ENCODE data around the gene CCL25.
"Not testable (repeated sequence)": the region's sequence is repeated elsewhere in the genome, so short reads cannot be mapped to it uniquely, and the experiment has no call there.

The CCL25 gene

DNA sequence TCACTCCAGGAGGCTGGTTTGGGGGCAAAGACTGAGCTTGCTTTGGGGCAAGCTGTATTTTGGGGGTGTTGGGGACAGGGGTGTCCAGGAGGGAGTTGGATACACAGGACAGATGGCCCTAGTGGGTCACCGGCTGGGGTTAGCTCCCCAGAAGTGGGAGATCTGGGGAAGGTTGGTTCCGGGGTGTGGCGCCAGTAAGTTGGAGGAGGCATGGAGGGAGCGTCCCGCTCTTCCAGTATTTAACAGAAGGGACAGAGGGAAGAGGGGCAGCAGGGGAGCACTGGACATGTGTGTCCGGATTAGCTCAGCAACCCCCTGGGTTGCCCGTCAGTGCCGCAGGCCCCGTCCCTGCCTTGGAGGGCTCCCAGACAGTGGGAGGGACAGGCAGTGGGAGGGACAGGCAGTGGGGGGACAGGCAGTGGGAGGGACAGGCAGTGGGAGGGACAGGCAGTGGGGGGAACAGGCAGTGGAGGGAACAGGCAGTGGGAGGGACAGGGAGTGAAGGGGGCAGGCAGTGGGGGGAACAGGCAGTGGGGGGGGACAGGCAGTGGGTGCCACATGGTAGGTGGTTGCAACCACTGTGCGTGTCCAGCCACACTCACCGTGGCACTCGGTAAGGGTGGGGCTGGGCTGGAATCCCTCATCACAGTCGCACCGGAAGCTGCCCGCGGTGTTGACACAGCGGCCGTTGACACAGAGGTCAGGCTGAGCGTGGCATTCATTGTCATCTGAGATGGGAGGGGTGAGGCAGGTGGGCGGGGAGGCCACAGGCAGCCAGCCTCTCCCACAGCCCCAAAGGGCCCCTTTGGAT, 33.2 kb downstream of the CCL25 start:
- DNase-seq (ENCODE audit: low read depth, low spot score), result no peak

- DNase-seq (ENCODE audit: low read depth, low spot score), result no peak
Observed at GRCh38 chr19:8086849-8087248, 34.3 kb downstream of the CCL25 start.

DNA sequence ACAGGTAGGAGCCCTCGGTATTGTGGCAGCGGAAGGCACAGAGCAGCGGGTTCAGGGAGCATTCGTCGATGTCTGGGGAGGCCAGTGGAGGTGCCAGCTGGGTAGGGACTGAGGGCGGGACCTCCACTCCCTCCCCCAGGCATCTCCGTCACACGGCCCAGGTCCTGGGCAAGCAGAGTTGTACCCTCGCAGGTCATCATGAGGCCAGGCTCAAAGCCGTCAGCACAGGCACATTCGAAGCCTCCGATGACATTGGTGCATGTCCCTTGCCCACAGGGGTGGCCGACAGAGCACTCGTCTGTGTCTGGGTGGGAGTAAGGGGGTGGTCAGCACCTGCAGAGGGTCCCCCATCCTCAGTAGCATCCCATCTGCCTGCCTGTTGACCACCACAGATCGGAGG, 35.3 kb downstream of the CCL25 start:
- no peak for DNase-seq (ENCODE audit: low read depth, low spot score)

DNA sequence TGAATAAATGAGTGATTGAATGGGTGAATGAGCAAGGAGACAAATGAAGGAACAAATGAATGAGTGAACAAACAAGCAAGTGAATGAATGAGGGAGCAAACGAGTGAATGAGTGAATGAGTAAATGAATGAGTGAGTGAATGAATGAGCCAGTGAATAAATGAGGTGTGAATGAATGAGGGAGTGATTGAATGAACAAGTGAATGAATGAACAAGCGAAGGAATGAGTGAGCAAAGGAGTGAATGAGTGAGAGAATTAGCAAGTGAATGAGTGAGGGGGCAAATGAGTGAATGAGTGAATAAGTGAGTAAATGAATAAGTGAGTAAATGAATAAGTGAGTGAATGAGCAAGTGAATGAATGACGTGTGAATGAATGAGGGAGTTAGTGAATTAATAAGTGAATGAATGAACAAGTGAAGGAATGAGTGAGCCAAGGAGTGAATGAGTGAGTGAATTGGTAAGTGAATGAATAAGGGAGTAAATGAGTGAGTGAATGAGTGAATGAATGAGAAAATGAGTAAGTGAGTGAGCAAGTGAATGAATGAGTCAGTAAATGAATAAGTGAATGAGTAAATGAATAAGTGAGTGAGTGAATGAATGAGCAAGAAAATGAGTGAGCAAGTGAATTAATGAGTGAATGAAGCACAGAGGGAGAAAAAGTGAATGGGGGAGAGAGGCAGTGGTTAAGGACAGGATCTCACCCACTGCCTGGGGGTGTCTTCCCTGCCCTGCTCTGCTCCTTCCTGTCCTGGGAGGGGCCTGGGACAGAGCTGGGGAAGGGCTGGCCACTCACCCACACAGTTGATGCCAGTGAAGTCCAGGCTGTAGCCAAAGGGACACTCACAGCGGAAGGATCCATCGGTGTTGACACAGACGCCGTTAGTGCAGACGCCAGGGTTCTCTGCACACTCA, 36.4 kb downstream of the CCL25 start:
- no peak for DNase-seq (ENCODE audit: low read depth, low spot score)

- no peak for DNase-seq (ENCODE audit: low read depth, low spot score)
Observed at GRCh38 chr19:8089664-8090601, 37.4 kb downstream of the CCL25 start.

GRCh38 chr19:8090950-8091349, 38.4 kb downstream of the CCL25 start:
- DNase-seq (ENCODE audit: low read depth, low spot score), result no peak

DNA sequence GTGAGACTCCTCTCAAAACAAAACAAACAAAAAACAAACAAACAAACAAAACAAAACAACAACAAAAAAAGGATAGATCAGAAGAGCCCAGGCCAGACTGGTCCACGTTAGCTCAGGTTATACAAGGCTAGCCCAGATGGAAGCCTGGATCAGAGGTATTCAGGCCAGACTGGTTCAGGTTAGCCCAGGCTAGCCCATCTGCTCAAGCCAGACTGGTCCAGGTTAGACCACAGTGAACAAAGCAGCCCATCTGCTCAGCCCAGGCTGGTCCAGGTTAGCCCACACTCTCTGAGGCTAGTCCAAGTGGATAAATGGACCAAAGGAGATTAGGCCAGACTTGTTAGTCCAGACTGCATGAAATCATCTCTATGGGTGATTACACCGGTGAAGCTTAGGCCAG, 41.2 kb downstream of the CCL25 start:
- DNase-seq (ENCODE audit: low read depth, low spot score), result no peak

DNA sequence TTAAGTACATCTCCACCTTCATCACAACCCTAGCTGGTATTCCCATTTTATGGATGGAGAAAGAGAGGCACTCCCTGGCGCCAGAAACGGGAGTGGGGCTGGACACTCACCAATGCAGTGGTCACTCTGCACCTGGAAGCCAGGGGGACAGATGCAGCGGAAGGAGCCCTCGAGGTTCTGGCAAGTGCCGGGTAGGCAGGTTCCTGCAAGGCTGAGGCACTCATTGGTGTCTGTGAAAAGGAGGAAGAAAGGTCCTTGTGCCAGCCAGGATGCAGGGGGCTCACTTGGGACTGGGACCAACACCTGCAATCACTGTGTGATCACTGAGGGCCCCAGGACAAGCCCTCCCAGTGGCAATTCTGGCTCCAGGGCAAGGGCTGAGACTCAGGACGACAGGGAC, 41.8 kb downstream of the CCL25 start:
- no peak for DNase-seq (ENCODE audit: low read depth, low spot score)

DNA sequence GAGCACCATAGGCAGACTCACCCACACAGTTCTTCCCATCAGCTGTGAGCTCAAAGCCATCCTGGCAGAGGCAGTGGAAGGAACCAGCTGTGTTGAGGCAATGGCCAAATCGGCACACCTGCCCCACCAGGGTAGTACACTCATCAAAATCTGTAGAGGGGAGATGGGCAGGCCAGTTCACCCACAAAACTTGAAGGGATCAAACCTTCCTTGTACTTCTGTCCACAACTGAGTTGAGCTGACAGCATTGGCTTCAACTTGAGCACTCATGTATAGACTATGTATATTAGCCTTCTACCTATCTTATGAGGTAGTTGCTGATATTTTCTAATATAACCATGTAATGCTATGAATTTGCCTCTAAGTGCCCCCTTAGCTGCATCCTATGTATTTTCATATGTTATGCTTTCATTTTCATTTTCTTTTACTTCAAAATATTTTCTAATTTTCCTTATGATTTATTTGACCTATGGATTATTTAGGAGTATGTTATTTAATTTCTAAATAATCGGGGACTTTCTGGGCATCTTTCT, 42.9 kb downstream of the CCL25 start:
- DNase-seq (ENCODE audit: low read depth, low spot score), result no peak

DNA sequence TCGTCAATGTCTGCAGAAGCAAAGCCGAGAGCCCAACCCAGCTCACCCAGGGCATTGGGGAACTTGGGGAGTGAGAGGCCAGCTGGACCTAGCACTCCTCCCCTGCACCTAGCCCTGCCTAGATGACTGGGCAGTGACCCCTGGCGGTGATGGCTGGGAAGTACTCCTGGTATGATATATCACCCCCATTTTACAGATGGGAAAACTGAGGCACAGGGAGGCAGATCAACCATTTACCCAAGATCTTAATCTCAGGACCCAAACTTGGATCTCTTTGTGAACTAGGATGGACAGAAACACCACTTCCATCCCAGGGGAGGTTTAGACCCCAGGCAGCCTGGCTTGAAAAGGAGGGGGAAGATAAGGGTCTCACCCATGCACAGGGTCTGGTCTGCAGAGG, 43.5 kb downstream of the CCL25 start:
- no peak for DNase-seq (ENCODE audit: low read depth, low spot score)

GRCh38 chr19:8097198-8097597, 44.6 kb downstream of the CCL25 start:
- no peak for DNase-seq (ENCODE audit: low read depth, low spot score)

DNA sequence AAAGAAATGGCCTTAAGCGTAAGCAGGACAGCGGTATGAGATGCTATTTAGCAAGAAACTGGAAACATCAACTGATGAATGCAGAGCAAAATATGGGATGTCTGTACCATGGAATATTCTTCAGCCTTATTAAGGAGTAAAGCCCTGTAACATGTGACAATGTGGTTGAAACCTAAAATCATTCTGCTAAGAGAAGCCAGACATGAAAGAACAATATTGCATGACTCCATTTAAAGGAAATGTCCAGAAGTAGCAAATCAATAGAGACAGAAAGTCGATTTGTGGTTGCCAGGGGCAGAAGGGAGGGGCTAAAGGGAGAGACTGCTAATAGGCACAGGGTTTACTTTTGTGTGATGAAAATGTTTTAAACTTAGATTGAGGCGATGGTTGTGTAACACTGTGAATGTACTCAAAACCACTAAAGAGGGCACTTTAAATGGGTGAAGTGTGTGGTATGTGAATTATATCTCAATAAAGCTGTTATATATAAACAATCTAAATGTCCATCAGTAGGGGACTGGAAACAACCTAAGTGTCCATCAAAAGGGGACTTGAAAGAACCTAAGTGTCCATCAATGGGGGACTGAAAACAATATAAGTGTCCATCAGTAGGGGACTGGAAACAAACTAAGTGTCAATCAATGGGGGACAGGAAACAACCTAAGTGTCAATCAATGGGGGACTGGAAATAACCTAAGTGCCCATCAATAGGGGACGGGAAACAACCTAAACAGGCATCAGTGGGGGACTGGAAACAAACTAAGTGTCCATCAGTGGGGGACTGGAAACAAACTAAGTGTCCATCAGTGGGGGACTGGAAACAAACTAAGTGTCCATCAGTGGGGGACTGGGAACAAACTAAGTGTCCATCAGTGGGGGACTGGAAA, 45.4 kb downstream of the CCL25 start:
- DNase-seq (ENCODE audit: low read depth, low spot score), result no peak

DNA sequence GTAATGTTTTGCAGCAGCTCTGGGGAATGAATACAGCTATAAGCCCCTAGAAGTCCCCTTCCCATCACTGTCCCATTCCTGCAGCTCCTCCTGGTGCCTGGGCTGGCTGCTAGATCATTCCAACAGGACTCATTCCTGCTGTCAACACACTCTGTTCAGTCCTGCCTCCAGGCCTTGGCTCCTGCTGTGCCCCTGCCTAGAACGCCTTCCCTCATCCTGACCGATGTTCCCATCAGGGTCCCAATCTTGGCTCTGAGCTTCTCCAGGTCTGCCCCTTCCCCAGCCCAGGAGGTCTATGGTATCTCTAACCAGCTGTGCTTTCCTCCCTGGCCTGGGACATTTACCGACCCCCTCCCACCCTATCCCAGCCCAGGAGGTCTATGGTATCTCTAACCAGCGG, 48.8 kb downstream of the CCL25 start:
- no peak for DNase-seq (ENCODE audit: low read depth, low spot score)

- not testable (repeated sequence) for DNase-seq (ENCODE audit: low read depth, low spot score)
Observed at GRCh38 chr19:8101910-8102309, 49.4 kb downstream of the CCL25 start.

GRCh38 chr19:8105471-8105870, 52.9 kb downstream of the CCL25 start:
- no peak for DNase-seq (ENCODE audit: low read depth, low spot score)

DNA sequence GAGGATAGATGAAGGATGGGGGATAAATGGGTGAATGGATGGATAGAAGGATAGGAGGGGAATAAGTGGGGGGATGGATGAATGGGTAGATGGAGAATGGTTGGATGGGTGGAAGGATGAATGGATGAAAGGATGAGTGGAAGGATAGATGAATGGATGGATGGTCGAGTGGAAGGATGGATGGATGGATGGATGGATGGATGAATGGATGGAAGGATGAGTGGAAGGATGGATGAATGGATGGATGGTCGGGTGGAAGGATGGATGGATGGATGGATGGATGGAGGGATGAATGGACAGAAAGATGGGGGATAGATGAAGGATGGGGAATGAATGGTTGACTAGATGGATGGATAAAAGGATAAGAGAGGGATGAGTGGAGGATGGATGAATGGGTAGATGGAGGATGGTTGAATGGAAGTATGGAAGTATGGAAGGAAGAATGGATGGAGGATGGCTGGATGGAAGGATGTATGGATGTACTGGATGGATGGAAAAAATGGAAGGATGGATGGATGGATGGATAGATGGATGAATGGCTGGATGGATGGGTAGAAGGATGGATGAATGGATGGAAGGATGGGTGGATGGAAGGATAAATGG, 54.8 kb downstream of the CCL25 start:
- DNase-seq (ENCODE audit: low read depth, low spot score), result no peak

DNA sequence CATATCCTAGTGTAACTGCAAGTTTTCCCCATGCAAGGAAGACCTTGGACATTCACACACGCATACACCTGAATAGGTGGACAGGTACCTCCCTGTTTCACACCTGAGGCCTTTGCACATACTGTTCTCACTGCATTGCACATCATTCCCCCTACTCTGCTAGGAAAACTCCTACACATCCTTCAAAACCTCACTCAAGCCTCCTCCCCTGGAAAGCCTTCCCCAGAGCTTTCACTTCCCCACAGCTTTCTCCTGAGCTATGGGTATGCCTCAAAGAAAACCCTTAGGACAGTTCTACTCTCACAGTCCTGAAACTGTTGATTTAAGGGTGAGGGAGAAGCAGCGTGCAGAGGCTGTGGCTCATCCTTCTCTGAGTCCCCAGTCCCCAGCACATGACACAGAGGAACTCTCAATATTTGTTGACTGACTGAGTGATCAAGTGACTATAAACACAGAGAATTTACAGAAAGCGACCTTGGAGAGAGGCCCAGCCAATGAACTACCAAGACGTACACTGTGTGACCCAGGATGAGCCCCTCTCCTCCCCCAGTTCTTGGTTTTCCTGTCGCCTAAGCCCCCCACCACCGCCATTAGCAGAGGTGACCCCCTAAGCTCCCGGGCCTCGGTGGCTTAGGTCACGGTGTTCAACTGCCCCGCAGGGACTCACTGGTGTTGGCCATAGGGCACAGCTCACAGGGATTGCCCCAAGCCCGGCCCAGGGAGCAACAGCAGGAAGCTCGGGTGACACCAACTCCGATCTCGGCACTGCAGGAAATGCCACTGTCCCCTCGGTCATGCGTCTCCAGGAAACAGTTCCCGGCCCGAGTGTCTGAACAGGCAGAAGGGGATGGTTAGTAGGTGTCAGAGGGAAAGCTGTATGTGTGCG, 56.2 kb downstream of the CCL25 start:
- DNase-seq (ENCODE audit: low read depth, low spot score), result no peak

GRCh38 chr19:8109455-8109854, 56.9 kb downstream of the CCL25 start:
- DNase-seq (ENCODE audit: low read depth, low spot score), result no peak

Data from iPS DF 19.7 (cell line).